HepG2 (cell line): Measurements from ENCODE around the gene KLF6. TPM values are rescaled to one million over a fixed set of nuclear protein-coding genes. Genes with fewer than 3 reads are reported as not detected.

Experiments used
- GATAD2A ChIP-seq: IDR thresholded peaks from 2 replicates; pipeline ENCODE4 v1.6.1; 2016
- KLF12 ChIP-seq: sonication (generic); formaldehyde crosslinking; IDR thresholded peaks from 2 replicates; pipeline ENCODE4 v1.4.0; 2020; ENCODE audit warnings: missing genetic modification reagents, borderline replicate concordance
- MAFF ChIP-seq: IDR thresholded peaks from 2 replicates; pipeline ENCODE4 v1.6.1; 2011; ENCODE audit warnings: low read depth, low read length, improper control_type of control experiment
- MEIS2 ChIP-seq: sonication (generic); formaldehyde crosslinking; IDR thresholded peaks from 2 replicates; pipeline ENCODE4 v1.9.0; 2021; ENCODE audit warnings: mild to moderate bottlenecking, missing genetic modification reagents
- RFX1 ChIP-seq: fragments of 450-650 bp; IDR thresholded peaks from 2 replicates; pipeline ENCODE4 v1.6.1; 2017
- SP4 ChIP-seq: sonication (generic); formaldehyde crosslinking; IDR thresholded peaks from 2 replicates; pipeline ENCODE4 v1.8.1; 2023; ENCODE audit warnings: mild to moderate bottlenecking, missing genetic modification reagents
- TBL1XR1 ChIP-seq: fragments of 150-350 bp; IDR thresholded peaks from 2 replicates; pipeline ENCODE4 v1.6.1; 2014; ENCODE audit warnings: borderline replicate concordance, low read length; ENCODE audit not compliant: partially characterized antibody
- TBP ChIP-seq: sonication (generic); formaldehyde crosslinking; IDR thresholded peaks from 2 replicates; pipeline ENCODE4 v1.5.0; 2020; ENCODE audit warnings: missing genetic modification reagents
- TCF7 ChIP-seq: sonication (generic); IDR thresholded peaks from 2 replicates; pipeline ENCODE4 v1.6.1; 2016; ENCODE audit warnings: antibody characterized with exemption, low read depth
- ZFP37 ChIP-seq: sonication (generic); formaldehyde crosslinking; IDR thresholded peaks from 2 replicates; pipeline ENCODE4 v1.4.0; 2020; ENCODE audit warnings: missing genetic modification reagents, borderline replicate concordance
- ZNF589 ChIP-seq: sonication (generic); formaldehyde crosslinking; conservative IDR thresholded peaks from 2 replicates; pipeline ENCODE4 v1.8.0; 2022; ENCODE audit warnings: mild to moderate bottlenecking, moderate library complexity, missing genetic modification reagents
- ZNF652 ChIP-seq: IDR thresholded peaks from 2 replicates; pipeline ENCODE4 v1.6.1; 2016; ENCODE audit warnings: low read depth, borderline replicate concordance
- ZNF776 ChIP-seq: sonication (generic); formaldehyde crosslinking; IDR thresholded peaks from 2 replicates; pipeline ENCODE4 v1.4.0; 2020; ENCODE audit warnings: mild to moderate bottlenecking, missing genetic modification reagents
- ZSCAN20 ChIP-seq: sonication (generic); formaldehyde crosslinking; IDR thresholded peaks from 2 replicates; pipeline ENCODE4 v1.4.0; 2020; ENCODE audit warnings: missing genetic modification reagents, mild to moderate bottlenecking, borderline replicate concordance
- ZSCAN21 ChIP-seq: sonication (generic); formaldehyde crosslinking; IDR thresholded peaks from 2 replicates; pipeline ENCODE4 v1.8.0; 2022; ENCODE audit warnings: mild to moderate bottlenecking, missing genetic modification reagents, moderate library complexity, borderline replicate concordance
- polyA plus RNA-seq, 8 experiments: library from polyadenylated mRNA; depleted of rRNA in 3 of 8; stranded (reverse) in 7 of 8; unstranded in 1 of 8; fragments of >200 nt; fragmentation: Illumina TruSeq in 4 of 8; extraction: Trizol in 4 of 8; gene quantifications; 2 replicates each; pipeline versions ENCODE4 v1.2.1 to v1.2.3, GENCODE V29; 2011 to 2016; ENCODE audit warnings: low read depth in 4 of 8, missing spikeins in 1 of 8, mixed read lengths in 1 of 8; ENCODE audit not compliant: insufficient read depth in 1 of 8
- total RNA-seq, 5 experiments: library from RNA; depleted of rRNA; stranded (reverse); fragments of >200 nt; fragmentation: Illumina TruSeq; extraction: Trizol; gene quantifications; 2 replicates each; pipeline ENCODE4 v1.2.3, GENCODE V29; 2016; ENCODE audit warnings: low read depth in 1 of 5
- TF ChIP-seq, protein P1 (sequence below): sonication (generic); formaldehyde crosslinking; IDR thresholded peaks from 2 replicates; pipeline ENCODE4 v1.4.0; 2020; ENCODE audit warnings: missing genetic modification reagents, borderline replicate concordance
- TF ChIP-seq, protein P2 (sequence below): sonication (generic); formaldehyde crosslinking; IDR thresholded peaks from 2 replicates; pipeline ENCODE4 v1.4.0; 2020; ENCODE audit warnings: mild to moderate bottlenecking, missing genetic modification reagents
- TF ChIP-seq, protein P3 (sequence below): sonication (generic); formaldehyde crosslinking; IDR thresholded peaks from 2 replicates; pipeline ENCODE4 v1.8.0; 2022; ENCODE audit warnings: mild to moderate bottlenecking, missing genetic modification reagents; ENCODE audit not compliant: insufficient replicate concordance
- TF ChIP-seq, protein P4 (sequence below): IDR thresholded peaks from 2 replicates; pipeline ENCODE4 v1.6.1; 2016
- TF ChIP-seq, protein P5 (sequence below): sonication (generic); formaldehyde crosslinking; IDR thresholded peaks from 2 replicates; pipeline ENCODE4 v1.8.1; 2023; ENCODE audit warnings: missing genetic modification reagents, mild to moderate bottlenecking, borderline replicate concordance
- TF ChIP-seq, protein P6 (sequence below): sonication (generic); formaldehyde crosslinking; IDR thresholded peaks from 2 replicates; pipeline ENCODE4 v1.4.0; 2020; ENCODE audit warnings: missing genetic modification reagents

Gene KLF6
- total and polyA plus RNA-seq, 2 of the 13 experiments (the other 11 are each of a cell fraction or from before 2014, with no cell fraction given): 27.0 to 71.9 TPM

DNA sequence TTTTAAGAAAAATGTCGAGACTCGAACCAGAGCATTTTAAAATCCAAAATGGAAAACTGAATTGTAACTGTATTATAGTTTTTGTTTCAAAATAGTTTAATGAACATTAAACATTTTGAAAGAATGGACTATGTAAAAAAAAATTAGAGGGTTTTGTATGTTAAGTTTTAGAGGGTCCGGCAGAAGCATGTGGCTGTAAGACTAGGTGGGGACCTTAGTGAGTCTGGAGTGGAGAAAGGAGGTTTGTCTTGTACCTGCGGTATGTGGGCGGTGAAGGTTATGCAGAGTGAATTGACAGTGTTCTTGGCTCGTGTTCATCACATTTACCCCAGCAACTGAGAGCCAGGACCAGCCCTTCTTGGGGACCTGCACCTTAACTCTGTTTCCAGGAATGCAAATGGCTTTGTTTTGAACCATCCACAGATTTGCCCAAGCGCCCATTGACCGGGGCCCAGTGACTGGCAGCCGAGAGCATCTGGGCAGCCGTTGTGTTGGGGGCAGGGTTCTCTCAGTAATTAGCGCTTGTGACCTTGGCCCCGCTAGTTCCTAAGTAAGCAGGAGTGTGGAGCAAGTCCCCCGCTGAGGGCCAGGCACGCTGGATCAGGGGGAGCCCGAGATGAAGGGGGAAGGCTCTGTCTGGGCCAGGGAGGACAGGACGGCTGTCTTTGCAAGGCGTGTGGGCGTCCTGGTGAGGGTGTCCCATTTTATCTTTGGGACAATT is 1.4 kb upstream of the KLF6 start (continued):
- TF ChIP-seq, protein P1, sequence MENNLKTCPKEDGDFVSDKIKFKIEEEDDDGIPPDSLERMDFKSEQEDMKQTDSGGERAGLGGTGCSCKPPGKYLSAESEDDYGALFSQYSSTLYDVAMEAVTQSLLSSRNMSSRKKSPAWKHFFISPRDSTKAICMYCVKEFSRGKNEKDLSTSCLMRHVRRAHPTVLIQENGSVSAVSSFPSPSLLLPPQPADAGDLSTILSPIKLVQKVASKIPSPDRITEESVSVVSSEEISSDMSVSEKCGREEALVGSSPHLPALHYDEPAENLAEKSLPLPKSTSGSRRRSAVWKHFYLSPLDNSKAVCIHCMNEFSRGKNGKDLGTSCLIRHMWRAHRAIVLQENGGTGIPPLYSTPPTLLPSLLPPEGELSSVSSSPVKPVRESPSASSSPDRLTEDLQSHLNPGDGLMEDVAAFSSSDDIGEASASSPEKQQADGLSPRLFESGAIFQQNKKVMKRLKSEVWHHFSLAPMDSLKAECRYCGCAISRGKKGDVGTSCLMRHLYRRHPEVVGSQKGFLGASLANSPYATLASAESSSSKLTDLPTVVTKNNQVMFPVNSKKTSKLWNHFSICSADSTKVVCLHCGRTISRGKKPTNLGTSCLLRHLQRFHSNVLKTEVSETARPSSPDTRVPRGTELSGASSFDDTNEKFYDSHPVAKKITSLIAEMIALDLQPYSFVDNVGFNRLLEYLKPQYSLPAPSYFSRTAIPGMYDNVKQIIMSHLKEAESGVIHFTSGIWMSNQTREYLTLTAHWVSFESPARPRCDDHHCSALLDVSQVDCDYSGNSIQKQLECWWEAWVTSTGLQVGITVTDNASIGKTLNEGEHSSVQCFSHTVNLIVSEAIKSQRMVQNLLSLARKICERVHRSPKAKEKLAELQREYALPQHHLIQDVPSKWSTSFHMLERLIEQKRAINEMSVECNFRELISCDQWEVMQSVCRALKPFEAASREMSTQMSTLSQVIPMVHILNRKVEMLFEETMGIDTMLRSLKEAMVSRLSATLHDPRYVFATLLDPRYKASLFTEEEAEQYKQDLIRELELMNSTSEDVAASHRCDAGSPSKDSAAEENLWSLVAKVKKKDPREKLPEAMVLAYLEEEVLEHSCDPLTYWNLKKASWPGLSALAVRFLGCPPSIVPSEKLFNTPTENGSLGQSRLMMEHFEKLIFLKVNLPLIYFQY (CRISPR knock-in tag): peak; percentile 69; the same call in 1 of the 2 replicates
- TF ChIP-seq ZFP37 (CRISPR knock-in tag) (no peak), TCF7 (peak; percentile 40; the same call in 1 of the 2 replicates), GATAD2A (CRISPR knock-in tag) (peak; percentile 93), SP4 (CRISPR knock-in tag) (no peak), RFX1 (no peak), MEIS2 (no peak), TBP (CRISPR knock-in tag) (no peak), ZNF589 (peak; percentile 73; the same call in 1 of the 2 replicates), MAFF (no peak), TBL1XR1 (peak; percentile 79), ZSCAN21 (CRISPR knock-in tag) (no peak), ZSCAN20 (CRISPR knock-in tag) (no peak), KLF12 (no peak), ZNF776 (no peak), ZNF652 (no peak; the same call in 1 of the 2 replicates)
- TF ChIP-seq, protein P2, sequence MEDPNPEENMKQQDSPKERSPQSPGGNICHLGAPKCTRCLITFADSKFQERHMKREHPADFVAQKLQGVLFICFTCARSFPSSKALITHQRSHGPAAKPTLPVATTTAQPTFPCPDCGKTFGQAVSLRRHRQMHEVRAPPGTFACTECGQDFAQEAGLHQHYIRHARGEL (CRISPR knock-in tag): no peak
- TF ChIP-seq, protein P3, sequence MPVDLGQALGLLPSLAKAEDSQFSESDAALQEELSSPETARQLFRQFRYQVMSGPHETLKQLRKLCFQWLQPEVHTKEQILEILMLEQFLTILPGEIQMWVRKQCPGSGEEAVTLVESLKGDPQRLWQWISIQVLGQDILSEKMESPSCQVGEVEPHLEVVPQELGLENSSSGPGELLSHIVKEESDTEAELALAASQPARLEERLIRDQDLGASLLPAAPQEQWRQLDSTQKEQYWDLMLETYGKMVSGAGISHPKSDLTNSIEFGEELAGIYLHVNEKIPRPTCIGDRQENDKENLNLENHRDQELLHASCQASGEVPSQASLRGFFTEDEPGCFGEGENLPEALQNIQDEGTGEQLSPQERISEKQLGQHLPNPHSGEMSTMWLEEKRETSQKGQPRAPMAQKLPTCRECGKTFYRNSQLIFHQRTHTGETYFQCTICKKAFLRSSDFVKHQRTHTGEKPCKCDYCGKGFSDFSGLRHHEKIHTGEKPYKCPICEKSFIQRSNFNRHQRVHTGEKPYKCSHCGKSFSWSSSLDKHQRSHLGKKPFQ (CRISPR knock-in tag): peak; percentile 94
- TF ChIP-seq, protein P4, sequence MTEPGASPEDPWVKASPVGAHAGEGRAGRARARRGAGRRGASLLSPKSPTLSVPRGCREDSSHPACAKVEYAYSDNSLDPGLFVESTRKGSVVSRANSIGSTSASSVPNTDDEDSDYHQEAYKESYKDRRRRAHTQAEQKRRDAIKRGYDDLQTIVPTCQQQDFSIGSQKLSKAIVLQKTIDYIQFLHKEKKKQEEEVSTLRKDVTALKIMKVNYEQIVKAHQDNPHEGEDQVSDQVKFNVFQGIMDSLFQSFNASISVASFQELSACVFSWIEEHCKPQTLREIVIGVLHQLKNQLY: peak; percentile 76; the same call in 1 of the 2 replicates
- TF ChIP-seq, protein P5, sequence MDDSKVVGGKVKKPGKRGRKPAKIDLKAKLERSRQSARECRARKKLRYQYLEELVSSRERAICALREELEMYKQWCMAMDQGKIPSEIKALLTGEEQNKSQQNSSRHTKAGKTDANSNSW: no peak
- TF ChIP-seq, protein P6, sequence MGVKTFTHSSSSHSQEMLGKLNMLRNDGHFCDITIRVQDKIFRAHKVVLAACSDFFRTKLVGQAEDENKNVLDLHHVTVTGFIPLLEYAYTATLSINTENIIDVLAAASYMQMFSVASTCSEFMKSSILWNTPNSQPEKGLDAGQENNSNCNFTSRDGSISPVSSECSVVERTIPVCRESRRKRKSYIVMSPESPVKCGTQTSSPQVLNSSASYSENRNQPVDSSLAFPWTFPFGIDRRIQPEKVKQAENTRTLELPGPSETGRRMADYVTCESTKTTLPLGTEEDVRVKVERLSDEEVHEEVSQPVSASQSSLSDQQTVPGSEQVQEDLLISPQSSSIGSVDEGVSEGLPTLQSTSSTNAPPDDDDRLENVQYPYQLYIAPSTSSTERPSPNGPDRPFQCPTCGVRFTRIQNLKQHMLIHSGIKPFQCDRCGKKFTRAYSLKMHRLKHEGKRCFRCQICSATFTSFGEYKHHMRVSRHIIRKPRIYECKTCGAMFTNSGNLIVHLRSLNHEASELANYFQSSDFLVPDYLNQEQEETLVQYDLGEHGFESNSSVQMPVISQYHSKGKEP (CRISPR knock-in tag): no peak
